Activated T-cell treated with anti-CD3 and anti-CD28 coated beads, Interleukin-2, amount 50 U/mL, for 4 hours (primary cell): Measurements from ENCODE around the gene PDE2A. TPM values are rescaled to one million over a fixed set of nuclear protein-coding genes. Genes with fewer than 3 reads are reported as not detected.

Source experiments
- ATAC-seq, 2 donors: fragments of 200-7000 bp; cut with Tn5 transposase; one replicate each; pipeline ENCODE4 v1.10.0; 2021
- DNase-seq: peaks from one replicate; pipeline ENCODE4 v3.0.0-alpha.2; 2020
- H3K27me3 Mint-ChIP-seq: one replicate; pipeline ENCODE4 v1.8.0; 2021; ENCODE audit warnings: low read depth, mixed read lengths
- H3K36me3 Mint-ChIP-seq: one replicate; pipeline ENCODE4 v1.8.0; 2022; ENCODE audit warnings: mixed read lengths; ENCODE audit not compliant: insufficient read depth
- H3K4me1 Mint-ChIP-seq: one replicate; pipeline ENCODE4 v1.8.0; 2021; ENCODE audit warnings: low read depth, mixed read lengths
- H3K4me3 Mint-ChIP-seq: one replicate; pipeline ENCODE4 v1.8.0; 2021; ENCODE audit warnings: mild to moderate bottlenecking, moderate library complexity, mixed read lengths
- H3K9me3 Mint-ChIP-seq: one replicate; pipeline ENCODE4 v1.8.0; 2021; ENCODE audit warnings: mixed read lengths
- total RNA-seq, 3 donors: library from RNA; stranded (reverse); gene quantifications; one replicate each; pipeline ENCODE4 v1.2.1, GENCODE V29; 2021

PDE2A gene
- total RNA-seq, 3 donors from 2014 or later: 0.53 to 0.71 (median 0.60) TPM

DNA sequence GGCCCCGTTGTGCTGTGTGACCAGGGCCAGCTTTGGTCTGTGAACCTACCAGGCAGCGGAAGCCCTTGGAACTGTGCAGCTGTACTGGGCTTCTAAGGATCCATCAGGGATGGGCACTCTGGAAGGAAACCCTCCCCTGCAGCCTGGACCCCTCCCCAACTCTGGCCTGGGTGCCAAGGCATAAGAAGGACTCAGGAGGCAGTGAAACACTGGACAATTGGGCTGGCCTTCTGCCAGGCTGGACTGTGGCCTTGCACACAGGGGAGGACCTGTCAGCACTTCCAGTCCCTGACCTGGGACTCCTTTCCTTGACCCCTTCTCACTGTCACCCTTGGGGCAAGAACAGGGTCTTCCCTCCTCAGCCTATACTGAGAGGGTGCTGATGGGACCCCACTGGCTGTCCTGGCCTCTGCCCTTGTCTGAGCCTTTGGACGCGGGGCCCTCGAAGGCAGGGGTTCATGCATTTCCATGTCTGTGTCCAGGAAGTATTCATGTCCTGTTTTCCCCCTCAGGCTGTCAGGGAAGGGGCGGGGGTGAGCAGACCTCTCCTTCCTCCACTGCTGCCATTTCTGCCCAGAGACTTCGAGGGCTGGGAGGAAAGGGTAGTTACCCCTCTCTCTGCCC lies 39.6 kb downstream of the PDE2A start:
- Mint-ChIP-seq H3K4me1 (no peaks in the 10 kb centered on the region), H3K4me3 (no peak overlapping the region), H3K27me3 (peaks cover 10% of the 10 kb centered on the region), H3K9me3 (no peaks in the 10 kb centered on the region), H3K36me3 (no peaks in the 10 kb centered on the region)
- DNase-seq: no peak
- ATAC-seq: no peak

DNA sequence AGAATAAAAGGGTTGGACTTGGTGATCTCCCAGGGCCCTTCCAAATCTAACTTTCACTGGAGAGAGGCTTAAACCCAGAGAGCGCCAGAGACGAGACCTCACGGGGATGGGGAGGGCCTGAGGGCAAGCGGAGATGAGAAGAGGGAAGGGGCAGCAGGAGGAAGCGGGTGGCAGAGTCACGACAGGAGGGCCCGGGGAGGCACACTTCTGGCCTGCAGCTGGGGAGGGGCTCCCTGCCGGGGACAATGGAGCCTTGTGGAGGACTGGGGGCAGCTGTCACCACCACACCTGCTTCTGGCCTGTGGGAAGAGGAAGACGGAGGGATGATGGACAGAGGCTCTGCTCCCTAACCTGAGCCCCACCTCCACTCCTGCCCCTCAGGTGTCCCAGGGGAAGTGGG lies 40.2 kb downstream of the PDE2A start:
- Mint-ChIP-seq H3K36me3 (no peaks in the 10 kb centered on the region), H3K4me3 (no peak overlapping the region), H3K9me3 (no peaks in the 10 kb centered on the region), H3K4me1 (no peaks in the 10 kb centered on the region), H3K27me3 (peaks cover 10% of the 10 kb centered on the region)
- no peak for DNase-seq
- no peak for ATAC-seq

DNA sequence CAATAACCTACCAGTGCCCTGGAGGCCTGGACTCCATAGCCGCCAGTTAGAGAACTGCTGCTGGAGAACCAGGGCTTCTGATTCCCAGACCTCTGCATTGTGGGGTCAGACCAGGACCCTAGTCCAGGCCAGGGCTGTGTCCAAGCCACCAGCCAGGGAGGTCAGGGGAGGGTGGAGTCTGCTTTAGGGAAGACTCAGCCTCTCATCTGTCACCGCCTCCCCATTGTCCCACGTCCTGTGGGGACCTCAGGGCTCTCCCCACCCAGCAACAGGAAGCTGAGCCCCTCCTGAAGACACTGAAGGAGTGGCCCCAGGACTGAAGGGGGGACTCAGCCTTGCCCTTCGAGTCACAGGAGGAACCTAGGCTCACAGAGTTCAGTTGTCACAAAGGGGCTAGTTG lies 41.2 kb downstream of the PDE2A start:
- DNase-seq: no peak
- no peak for ATAC-seq
- H3K4me1 Mint-ChIP-seq: no peaks in the 10 kb centered on the region
- no peaks in the 10 kb centered on the region for H3K9me3 Mint-ChIP-seq
- no peaks in the 10 kb centered on the region for H3K36me3 Mint-ChIP-seq
- peaks cover 10% of the 10 kb centered on the region for H3K27me3 Mint-ChIP-seq
- no peak overlapping the region for H3K4me3 Mint-ChIP-seq

DNA sequence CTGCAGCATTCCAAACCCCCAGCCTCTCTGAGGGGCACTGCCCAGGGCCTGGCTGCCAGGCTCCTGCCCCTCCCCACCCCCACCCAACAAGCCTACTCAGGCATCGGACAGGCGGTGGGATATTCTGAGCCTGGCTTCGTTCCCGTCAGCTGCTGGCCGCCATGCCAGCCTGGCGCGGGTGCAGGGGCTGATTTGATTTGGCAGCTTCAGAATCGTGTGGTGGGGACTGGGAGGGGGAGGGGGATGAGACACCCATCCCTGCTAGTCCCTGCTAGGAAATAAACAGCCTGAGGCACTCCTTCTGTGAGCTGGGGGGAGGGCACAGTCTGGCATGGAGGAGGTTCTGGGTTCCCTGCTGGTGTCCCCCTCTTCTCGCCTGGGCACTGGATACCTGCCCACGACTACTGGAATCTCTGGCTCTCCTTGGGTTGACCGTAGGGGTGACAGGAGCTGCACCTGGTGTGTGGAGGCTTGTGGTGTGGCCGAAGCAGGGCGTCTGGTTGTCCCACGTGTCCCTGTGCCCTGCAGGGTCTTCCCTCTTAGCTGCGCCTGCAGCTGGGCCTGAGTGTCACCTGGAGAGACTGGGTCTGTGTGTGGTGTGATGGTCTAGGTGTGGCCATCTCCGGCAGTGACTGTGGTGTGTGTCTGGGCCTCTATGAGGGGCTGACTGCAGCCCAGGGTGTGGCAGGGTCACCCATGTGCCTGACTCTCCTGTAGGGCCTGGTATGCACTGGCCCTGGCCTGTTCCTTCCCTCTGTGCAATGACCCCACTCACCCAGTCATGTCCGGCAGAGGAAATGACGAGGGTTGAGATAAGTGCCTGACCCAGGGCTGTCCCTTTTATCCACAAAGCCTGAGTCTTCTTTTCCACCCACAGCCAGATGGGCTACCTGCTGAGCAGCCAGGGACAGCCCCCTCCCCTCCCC lies 42.2 kb downstream of the PDE2A start:
- Mint-ChIP-seq H3K9me3 (no peaks in the 10 kb centered on the region), H3K4me1 (no peaks in the 10 kb centered on the region), H3K36me3 (no peaks in the 10 kb centered on the region), H3K27me3 (peaks cover 5% of the 10 kb centered on the region), H3K4me3 (no peak overlapping the region)
- ATAC-seq (no peak), DNase-seq (no peak)

DNA sequence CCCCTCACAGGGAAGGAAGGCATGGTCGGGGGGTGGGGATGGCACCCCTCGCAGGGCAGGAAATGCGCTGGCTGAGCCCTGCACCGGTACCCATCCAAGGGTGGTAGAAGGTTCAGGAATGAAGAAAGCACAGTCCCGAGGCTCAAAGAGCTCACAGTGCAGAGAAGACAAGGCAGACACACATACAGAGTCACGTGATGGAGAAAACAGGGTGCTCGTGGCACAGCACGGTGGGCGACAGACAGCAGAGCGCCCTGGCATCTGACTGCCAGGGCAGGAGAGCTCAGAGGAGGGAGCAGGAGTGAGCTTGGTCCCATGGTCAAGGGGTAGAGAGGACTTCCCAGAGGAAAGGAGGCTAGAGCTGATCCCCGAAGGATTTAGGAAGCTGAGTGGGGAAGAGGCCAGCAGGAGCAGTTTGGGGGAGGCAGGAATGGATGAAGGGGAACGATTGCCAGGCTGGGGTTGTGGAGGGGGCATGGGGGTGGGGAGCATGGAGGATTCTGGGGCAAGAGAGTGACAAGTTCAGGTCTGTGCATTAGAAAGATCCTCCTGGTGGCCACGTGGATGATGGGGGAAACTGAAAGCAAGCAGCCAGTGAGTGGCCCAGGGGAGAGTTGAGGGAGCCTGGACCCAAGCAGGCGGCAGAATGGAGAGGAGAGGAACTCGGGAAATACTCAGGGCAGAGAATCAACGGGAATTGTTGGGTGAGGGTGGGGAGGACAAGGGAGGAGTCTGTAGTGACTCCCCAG lies 43.9 kb downstream of the PDE2A start:
- ATAC-seq: no peak

DNA sequence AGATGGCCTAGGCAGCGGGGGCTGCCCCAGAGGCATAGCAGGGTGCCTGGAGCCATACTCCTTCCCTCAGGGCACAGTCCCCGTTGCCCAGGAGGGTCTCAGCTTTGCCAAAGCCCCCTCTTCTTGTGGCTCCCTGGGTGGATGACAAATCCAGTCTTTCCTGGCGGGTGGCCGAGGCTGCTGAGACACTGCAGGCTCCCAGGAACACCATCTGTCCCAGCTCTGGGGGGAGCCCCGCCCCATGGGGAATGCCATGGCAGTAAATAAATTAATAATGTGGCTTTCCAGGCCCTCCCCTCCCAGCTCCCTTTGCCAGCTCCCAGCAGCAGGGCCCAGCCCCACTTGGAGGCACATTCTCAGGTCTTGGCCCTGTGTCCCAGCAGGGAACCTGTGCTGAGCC lies 45.0 kb downstream of the PDE2A start:
- no peak overlapping the region for H3K4me3 Mint-ChIP-seq
- H3K9me3 Mint-ChIP-seq: no peaks in the 10 kb centered on the region
- no peak for DNase-seq
- no peaks in the 10 kb centered on the region for H3K36me3 Mint-ChIP-seq
- no peak for ATAC-seq
- no peaks in the 10 kb centered on the region for H3K27me3 Mint-ChIP-seq
- H3K4me1 Mint-ChIP-seq: no peaks in the 10 kb centered on the region

More for the DNA sequence above, 43.9 kb downstream of the PDE2A start:
- H3K4me1 Mint-ChIP-seq: no peaks in the 10 kb centered on the region
- H3K36me3 Mint-ChIP-seq: no peaks in the 10 kb centered on the region
- no peak overlapping the region for H3K4me3 Mint-ChIP-seq
- H3K27me3 Mint-ChIP-seq: no peaks in the 10 kb centered on the region
- DNase-seq: no peak
- no peaks in the 10 kb centered on the region for H3K9me3 Mint-ChIP-seq

DNA sequence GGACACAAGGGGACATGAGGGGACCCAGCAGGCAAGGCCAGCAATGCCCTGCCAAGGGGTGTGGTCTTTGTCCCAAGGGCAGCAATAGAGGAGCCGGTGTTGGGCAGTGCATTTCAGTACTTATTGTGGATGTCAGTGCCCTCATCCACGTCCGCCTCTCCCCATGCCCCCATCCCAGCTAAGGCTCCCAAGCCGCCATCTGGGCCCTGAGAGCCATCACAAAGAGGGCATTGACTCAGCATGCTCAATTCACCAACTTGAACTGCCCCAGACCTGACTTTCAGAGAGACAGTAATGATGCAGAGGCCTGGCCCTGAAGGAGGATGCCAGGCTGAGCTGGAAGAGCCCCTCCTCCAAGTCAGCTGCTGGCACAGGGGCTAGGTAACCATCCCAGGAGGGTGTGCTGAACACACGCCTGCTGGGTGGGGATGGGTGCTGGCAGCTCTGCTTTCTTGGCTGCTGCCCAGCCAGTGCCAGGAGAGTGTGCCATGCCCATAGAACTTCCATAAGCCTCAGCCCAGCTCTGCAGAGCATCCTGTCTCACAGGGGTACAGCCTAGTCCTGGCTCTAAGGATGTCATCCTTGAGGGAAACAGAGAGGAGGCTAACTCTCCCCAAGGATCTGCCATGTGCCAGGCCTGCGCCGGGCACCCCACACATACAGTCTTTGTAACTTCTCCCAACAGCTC lies 46.5 kb downstream of the PDE2A start:
- H3K4me1 Mint-ChIP-seq: no peaks in the 10 kb centered on the region
- no peak for DNase-seq
- no peaks in the 10 kb centered on the region for H3K27me3 Mint-ChIP-seq
- no peak overlapping the region for H3K4me3 Mint-ChIP-seq
- ATAC-seq: no peak
- no peaks in the 10 kb centered on the region for H3K36me3 Mint-ChIP-seq
- H3K9me3 Mint-ChIP-seq: no peaks in the 10 kb centered on the region

DNA sequence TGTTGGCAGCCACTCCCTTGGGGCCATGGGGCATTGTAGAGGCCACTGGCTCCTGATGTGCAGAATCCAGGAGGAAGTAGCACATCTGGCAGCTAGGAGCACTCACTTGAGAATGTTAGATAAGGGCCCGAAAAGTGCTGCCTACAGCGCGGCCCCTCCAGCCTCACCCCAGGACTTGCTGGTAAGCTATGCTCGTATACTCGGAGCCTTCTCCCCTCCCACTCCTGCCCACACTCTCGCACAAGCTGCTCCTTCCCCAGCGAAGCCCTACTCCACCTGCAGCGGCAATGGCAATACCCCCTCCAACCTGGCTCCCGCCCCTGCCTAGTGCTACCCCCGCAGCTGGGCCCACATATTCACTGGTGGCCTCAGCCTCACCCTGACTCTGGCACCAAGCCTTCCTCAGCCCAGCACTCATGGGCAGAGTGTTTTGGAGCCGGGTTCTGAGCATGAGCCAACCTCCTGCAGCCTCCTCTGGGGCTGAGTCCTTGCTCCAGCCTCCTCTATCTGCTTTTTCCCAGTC lies 47.7 kb downstream of the PDE2A start:
- no peaks in the 10 kb centered on the region for H3K9me3 Mint-ChIP-seq
- DNase-seq (no peak), ATAC-seq (no peak)
- no peaks in the 10 kb centered on the region for H3K27me3 Mint-ChIP-seq
- no peaks in the 10 kb centered on the region for H3K36me3 Mint-ChIP-seq
- H3K4me1 Mint-ChIP-seq: peaks cover 7% of the 10 kb centered on the region
- H3K4me3 Mint-ChIP-seq: no peak overlapping the region

DNA sequence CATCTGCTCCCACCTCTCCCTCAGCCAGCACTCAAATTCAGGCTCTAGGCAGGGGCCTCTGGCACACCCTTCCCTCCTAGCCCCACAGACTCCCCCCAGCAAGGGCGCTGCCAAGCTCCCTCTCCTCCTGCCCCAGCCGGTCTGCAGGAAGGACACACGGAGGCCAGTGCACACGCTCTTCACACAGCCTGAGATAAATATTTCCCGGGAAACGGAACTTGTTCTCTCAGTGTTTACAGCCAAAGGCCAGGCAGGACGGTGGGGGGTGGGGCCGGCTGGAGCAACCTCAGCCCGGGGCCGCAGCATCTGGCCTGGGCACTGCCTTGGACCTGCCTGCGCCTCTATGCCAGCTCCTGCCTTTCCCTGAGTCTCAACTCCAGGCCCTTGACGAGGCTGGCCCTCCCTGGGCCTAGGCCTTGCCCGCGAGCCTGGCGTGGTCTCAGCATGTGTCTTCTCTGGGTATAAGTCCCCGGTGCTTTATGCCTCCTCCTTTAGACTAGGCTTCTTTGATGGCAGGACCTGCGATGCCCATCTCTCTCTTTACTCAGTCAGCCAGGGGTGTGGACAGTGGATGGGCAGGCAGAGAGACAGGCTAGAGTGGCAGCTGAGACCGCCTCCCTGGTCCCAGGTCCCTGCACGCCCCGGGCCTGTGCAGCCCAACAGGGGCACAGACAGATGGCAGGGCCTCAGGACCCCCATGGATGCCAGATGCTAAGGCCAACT lies 48.4 kb downstream of the PDE2A start:
- H3K4me3 Mint-ChIP-seq: no peak overlapping the region
- no peaks in the 10 kb centered on the region for H3K27me3 Mint-ChIP-seq
- H3K9me3 Mint-ChIP-seq: no peaks in the 10 kb centered on the region
- DNase-seq (no peak), ATAC-seq (no peak)
- H3K4me1 Mint-ChIP-seq: peaks cover 13% of the 10 kb centered on the region
- no peaks in the 10 kb centered on the region for H3K36me3 Mint-ChIP-seq

DNA sequence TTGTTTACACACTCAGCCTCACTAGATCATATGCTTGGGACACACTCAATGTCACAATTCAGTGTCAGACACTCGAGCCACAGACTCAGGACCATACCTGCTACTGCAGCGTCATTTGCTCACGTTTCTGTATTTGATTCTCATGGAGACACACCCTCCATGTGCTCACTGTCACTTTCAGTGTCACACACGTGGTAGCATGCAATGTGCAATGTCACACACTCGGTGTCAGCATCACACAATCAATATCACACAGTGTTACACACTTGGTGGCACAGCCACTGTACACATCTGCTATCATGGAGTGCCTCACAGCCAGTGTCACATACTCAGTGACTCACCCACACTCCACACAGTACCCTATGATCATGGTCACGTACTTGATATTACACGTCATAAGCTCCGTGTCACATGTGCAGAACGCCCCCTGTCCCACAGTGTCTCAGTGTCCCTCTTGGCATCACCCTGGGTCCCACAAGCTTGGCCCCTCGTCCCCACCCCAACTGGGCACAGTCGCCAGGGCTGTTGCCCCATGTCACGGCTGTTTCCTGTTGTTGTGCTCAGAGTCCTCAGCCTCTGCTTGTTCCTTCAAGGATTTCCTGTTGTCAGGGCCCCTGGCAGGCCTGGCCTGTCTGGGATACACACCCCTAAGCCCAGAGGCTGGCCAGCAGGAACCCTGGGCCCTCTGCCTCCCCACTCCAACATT lies 49.6 kb downstream of the PDE2A start:
- peak in 1 of 2 donors; percentile 38 for ATAC-seq

DNA sequence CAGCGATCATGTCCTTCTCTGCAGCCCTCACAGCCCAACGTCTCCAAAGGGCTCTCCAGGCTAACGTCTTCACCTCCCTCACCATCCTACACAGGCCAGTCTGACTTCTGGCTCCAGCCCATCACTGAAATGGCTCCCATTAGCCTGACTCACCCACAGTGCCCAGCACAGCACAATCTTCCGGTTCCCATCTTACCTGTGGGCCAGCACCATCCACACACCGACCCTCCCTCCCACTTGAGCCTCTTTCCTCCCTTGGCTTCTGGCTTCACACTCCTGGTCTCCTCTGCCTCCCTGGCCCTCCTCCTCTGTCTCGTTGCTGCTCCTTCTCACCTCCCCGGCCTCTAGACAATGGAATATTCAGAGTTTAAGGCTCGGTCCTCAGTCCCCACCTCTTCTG lies 51.2 kb downstream of the PDE2A start:
- DNase-seq: no peak
- Mint-ChIP-seq H3K4me1 (peaks cover 25% of the 10 kb centered on the region), H3K9me3 (no peaks in the 10 kb centered on the region), H3K4me3 (no peak overlapping the region), H3K36me3 (no peaks in the 10 kb centered on the region), H3K27me3 (no peaks in the 10 kb centered on the region)
- ATAC-seq: no peak

More for the DNA sequence above, 49.6 kb downstream of the PDE2A start:
- no peaks in the 10 kb centered on the region for H3K36me3 Mint-ChIP-seq
- peaks cover 23% of the 10 kb centered on the region for H3K4me1 Mint-ChIP-seq
- H3K27me3 Mint-ChIP-seq: no peaks in the 10 kb centered on the region
- no peak overlapping the region for H3K4me3 Mint-ChIP-seq
- DNase-seq: no peak
- no peaks in the 10 kb centered on the region for H3K9me3 Mint-ChIP-seq

DNA sequence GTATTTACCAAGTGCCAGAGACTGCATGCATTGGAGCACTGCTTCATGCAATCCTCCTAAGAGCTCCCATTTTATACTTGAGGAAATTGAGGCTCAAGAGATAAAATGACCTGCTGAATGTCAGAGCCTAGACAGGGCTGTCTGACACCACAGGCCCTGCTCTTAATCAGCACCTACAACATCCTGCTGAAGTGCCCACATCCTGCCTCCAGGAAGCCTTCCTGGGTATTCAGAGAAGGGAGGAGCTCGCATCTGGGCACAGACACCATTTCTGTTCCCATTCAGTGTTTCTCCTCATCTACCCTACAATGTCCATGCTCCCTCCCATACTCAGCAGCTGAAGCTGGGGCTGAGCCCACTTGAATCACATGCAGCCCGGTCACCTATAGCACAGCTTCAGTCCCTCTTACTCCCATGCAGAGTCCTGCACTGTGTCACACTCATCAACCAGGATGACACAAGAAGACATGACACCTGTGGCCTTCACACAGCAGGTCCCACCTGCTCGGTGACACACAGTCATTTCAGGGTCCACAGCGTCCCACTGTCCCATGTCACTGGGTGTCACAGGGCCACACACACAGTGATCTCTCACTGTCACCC lies 53.1 kb downstream of the PDE2A start:
- Mint-ChIP-seq H3K36me3 (no peaks in the 10 kb centered on the region), H3K27me3 (peaks cover 2% of the 10 kb centered on the region), H3K4me3 (no peak overlapping the region), H3K9me3 (no peaks in the 10 kb centered on the region), H3K4me1 (peaks cover 25% of the 10 kb centered on the region)
- DNase-seq (no peak), ATAC-seq (peak in 1 of 2 donors; percentile 44)

DNA sequence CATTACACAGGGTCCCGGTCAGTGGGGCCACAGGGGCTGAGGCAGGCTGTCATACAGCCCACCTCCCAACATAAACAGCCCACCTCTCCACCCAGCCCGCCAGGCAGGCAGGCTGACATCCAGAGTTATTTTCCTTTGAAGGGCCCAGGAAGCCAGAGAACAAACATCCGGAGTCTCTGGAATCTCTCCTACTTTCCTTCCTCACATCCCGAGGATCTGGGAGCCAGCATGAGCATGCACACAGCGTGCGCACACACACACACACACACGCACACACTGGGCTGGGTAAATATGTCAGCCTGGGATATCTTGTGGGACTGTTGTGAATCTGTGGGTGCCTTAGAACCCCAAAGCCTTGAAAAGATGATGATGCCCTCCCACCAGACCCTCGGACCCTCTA lies 55.4 kb downstream of the PDE2A start:
- ATAC-seq (no peak), DNase-seq (no peak)
- H3K36me3 Mint-ChIP-seq: no peaks in the 10 kb centered on the region
- peaks cover 12% of the 10 kb centered on the region for H3K27me3 Mint-ChIP-seq
- peaks cover 29% of the 10 kb centered on the region for H3K4me1 Mint-ChIP-seq
- H3K4me3 Mint-ChIP-seq: no peak overlapping the region
- no peaks in the 10 kb centered on the region for H3K9me3 Mint-ChIP-seq
